Right lobe of liver (tissue), 6 donors: ENCODE data around the gene APLF. TPM values are rescaled to one million over a fixed set of nuclear protein-coding genes. Genes with fewer than 3 reads are reported as not detected.

Experiments used
- ATAC-seq, 4 donors: fragments of 200-7000 bp; cut with Tn5 transposase; one replicate each; pipeline ENCODE4 v1.9.1; 2020; ENCODE audit warnings: mild to moderate bottlenecking in 4 of 4, moderate library complexity in 4 of 4
- DNase-seq, 3 donors: peaks; one replicate each; pipeline ENCODE4 v3.0.0-alpha.2; 2020
- H3K27ac ChIP-seq, 3 donors: fragments of 200-600 bp; one replicate each; pipeline ENCODE4 v1.8.0; 2022
- H3K27me3 ChIP-seq, 2 donors: fragments of 200-600 bp; one replicate each; pipeline ENCODE4 v1.8.0; 2022
- H3K36me3 ChIP-seq, 4 donors: fragments of 200-600 bp; sonication (generic) in 1 of 4; one replicate each; pipeline versions ENCODE4 v1.5.1 to v1.8.0; 2017 to 2022; ENCODE audit warnings: control low read depth in 1 of 4
- H3K4me1 ChIP-seq, 4 donors: fragments of 200-600 bp; sonication (generic) in 1 of 4; one replicate each; pipeline versions ENCODE4 v1.5.1 to v1.8.0; 2017 to 2022; ENCODE audit warnings: control low read depth in 1 of 4
- H3K4me3 ChIP-seq, 3 donors: fragments of 200-600 bp; one replicate each; pipeline ENCODE4 v1.8.0; 2022
- H3K9me3 ChIP-seq, 4 donors: fragments of 200-600 bp; sonication (generic) in 1 of 4; one replicate each; pipeline versions ENCODE4 v1.5.1 to v1.8.0; 2017 to 2022; ENCODE audit warnings: control low read depth in 1 of 4
- CTCF ChIP-seq, 4 donors: fragments of 200-600 bp in 3 of 4; fragments of 450-650 bp in 1 of 4; IDR thresholded peaks; one replicate each; pipeline versions ENCODE4 v1.5.1 to v1.8.0; 2016 to 2022; ENCODE audit warnings: antibody characterized with exemption in 4 of 4, mild to moderate bottlenecking in 2 of 4
- POLR2A ChIP-seq: fragments of 450-650 bp; IDR thresholded peaks from one replicate; pipeline ENCODE4 v1.6.1; 2017; ENCODE audit warnings: antibody characterized with exemption, mild to moderate bottlenecking
- WGBS: methylation state at CpG from one replicate; pipeline ENCODE4 v1.1.6; 2018; ENCODE audit warnings: low coverage, low lambda C conversion rate; ENCODE audit not compliant: insufficient coverage; ENCODE audit errors: missing lambda C conversion rate; 5-methylcytosine and 5-hydroxymethylcytosine counted together
- intact Hi-C, 2 donors: fragments of 100-400 bp; cut with DNase I; formaldehyde crosslinking; loops; one replicate each; pipeline versions ENCODE4 v1.11.2 to v1.14.1; 2022
- total RNA-seq, 6 experiments: library from RNA; depleted of rRNA in 2 of 6; stranded (reverse); fragments of >200 nt in 2 of 6; fragmentation: NEBNext Ultra II Directional in 3 of 6; extraction: Animal tissue kit (Norgen Biotek cat#: 25700) in 3 of 6; gene quantifications; one replicate each; pipeline versions ENCODE4 v1.1.0 to v1.2.4, GENCODE V29; 2016 to 2023
- donor health status: DM: no; HTN: yes; CAD: no.
- donor health status: DM: no; HTN: no; CAD: no.
- donor health status: DM: no; HTN: no; CAD: no.
- donor health status: DM: no; HTN: yes; CAD: no.
- donor health status: DM: no; HTN: yes; CAD: no.

Gene APLF
- total RNA-seq, 6 experiments from 2014 or later: 1.3 to 2.3 (median 1.9) TPM

- DNase-seq: no peak
- no peak for ATAC-seq
- intact Hi-C loops: no loop called here
- TF ChIP-seq CTCF (IDR thresholded peaks at IDR 0.05): no peak
- TF ChIP-seq POLR2A: no peak
- no peak overlapping the region for H3K27ac ChIP-seq
- WGBS: 42% methylated on average over 3 of the region's 3 CpGs
- no peaks in the 10 kb centered on the region for H3K27me3 ChIP-seq
- no peak overlapping the region for H3K4me3 ChIP-seq
- no peaks in the 10 kb centered on the region for H3K4me1 ChIP-seq
- H3K36me3 ChIP-seq: no peaks in the 10 kb centered on the region
- H3K9me3 ChIP-seq: no peaks in the 10 kb centered on the region
Observed at GRCh38 chr2:68420254-68420910, 47.0 kb upstream of the APLF start.

- TF ChIP-seq POLR2A: no peak
- TF ChIP-seq CTCF (IDR thresholded peaks at IDR 0.05): no peak
- 35% methylated on average over 2 of the region's 2 CpGs for WGBS
- peaks cover 5 to 34% (median 15%) of the 10 kb centered on the region in 4 donors for H3K4me1 ChIP-seq
- H3K27ac ChIP-seq: no peak overlapping the region
- H3K27me3 ChIP-seq: no peaks in the 10 kb centered on the region
- no peak overlapping the region for H3K4me3 ChIP-seq
- H3K36me3 ChIP-seq: no peaks in the 10 kb centered on the region
- DNase-seq (no peak), ATAC-seq (no peak)
- intact Hi-C loops: no loop called here
- no peaks in the 10 kb centered on the region for H3K9me3 ChIP-seq
Observed at GRCh38 chr2:68423966-68424650, 43.3 kb upstream of the APLF start.

GRCh38 chr2:68425503-68425902, 41.9 kb upstream of the APLF start:
- TF ChIP-seq POLR2A (no peak), CTCF (IDR thresholded peaks at IDR 0.05) (no peak)
- Histone ChIP-seq H3K36me3 (no peaks in the 10 kb centered on the region), H3K9me3 (no peaks in the 10 kb centered on the region), H3K4me1 (peaks cover 5 to 42% (median 15%) of the 10 kb centered on the region in 4 donors), H3K27ac (no peak overlapping the region), H3K27me3 (no peaks in the 10 kb centered on the region), H3K4me3 (no peak overlapping the region)
- ATAC-seq: no peak
- WGBS: no CpG with 5 or more reads among the region's 3 CpGs
- DNase-seq: no peak
- intact Hi-C loops: no loop called here

DNA sequence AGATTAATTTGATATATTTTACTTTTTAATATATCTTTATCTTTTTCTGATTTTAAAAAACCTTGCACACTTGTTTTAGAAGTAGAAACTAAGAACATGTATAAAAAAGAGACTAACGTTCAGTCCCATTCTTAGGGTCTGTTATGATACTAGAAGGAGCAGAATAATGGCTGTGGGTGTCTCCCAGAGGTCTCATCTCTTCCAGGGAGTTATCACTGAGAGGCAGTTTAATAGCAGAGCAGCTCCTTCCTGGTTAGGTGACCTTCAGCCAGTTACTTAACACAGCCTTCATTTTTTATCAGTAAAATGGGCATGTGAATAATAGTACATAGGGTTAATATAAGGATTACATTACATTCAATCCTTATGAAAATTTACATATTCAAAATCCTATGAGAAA, 40.9 kb upstream of the APLF start:
- Histone ChIP-seq H3K27me3 (no peaks in the 10 kb centered on the region), H3K36me3 (no peaks in the 10 kb centered on the region), H3K27ac (peak overlapping the region in 2 of 3 donors; percentile 49 to 61), H3K4me3 (no peak overlapping the region), H3K4me1 (peaks cover 5 to 51% (median 19%) of the 10 kb centered on the region in 4 donors), H3K9me3 (no peaks in the 10 kb centered on the region)
- TF ChIP-seq POLR2A (no peak), CTCF (IDR thresholded peaks at IDR 0.05) (no peak)
- ATAC-seq: no peak
- no peak for DNase-seq
- intact Hi-C loops: no loop called here
- WGBS: 81% methylated on average over 1 of the region's 1 CpG
